Adrenal gland (tissue), 12 donors: ENCODE data around the gene NFIC. TPM values are rescaled to one million over a fixed set of nuclear protein-coding genes. Genes with fewer than 3 reads are reported as not detected.

ENCODE experiments used
- DNase-seq, 7 donors: peaks; one replicate each; pipeline ENCODE4 v3.0.0-alpha.2; 2019 to 2020
- H3K27ac ChIP-seq, 5 donors: fragments of 200-600 bp; sonication (generic) in 4 of 5; 1 replicate in 3 of 5; 2 replicates in 2 of 5; pipeline versions ENCODE4 v1.5.1 to v1.8.0; 2016 to 2020; ENCODE audit warnings: mild to moderate bottlenecking in 1 of 5
- H3K27me3 ChIP-seq: fragments of 200-600 bp; 2 replicates; pipeline ENCODE4 v1.8.0; 2021
- H3K36me3 ChIP-seq, 2 donors: fragments of 200-600 bp; replicated peaks in 1 of 2; 1 replicate in 1 of 2; 2 replicates in 1 of 2; pipeline versions ENCODE4 v1.5.1 to v1.8.0; 2018 to 2022
- H3K4me1 ChIP-seq, 2 donors: fragments of 200-600 bp; replicated peaks in 1 of 2; 1 replicate in 1 of 2; 2 replicates in 1 of 2; pipeline versions ENCODE4 v1.5.1 to v1.8.0; 2018 to 2021
- H3K4me3 ChIP-seq, 4 donors: fragments of 200-600 bp; sonication (generic) in 3 of 4; one replicate each; pipeline ENCODE4 v1.5.1; 2016 to 2018
- H3K9me3 ChIP-seq, 3 donors: fragments of 200-600 bp; sonication (generic) in 1 of 3; replicated peaks in 1 of 3; 1 replicate in 2 of 3; 2 replicates in 1 of 3; pipeline versions ENCODE4 v1.5.1 to v1.8.0; 2016 to 2021
- POLR2A ChIP-seq, 2 donors: fragments of 450-650 bp; IDR thresholded peaks; one replicate each; pipeline ENCODE4 v1.6.1; 2017; ENCODE audit warnings: antibody characterized with exemption in 2 of 2, mild to moderate bottlenecking in 2 of 2, moderate library complexity in 1 of 2
- WGBS, 4 donors: extraction: QIAGEN DNeasy Blood & Tissue Kit in 2 of 4; methylation state at CpG; one replicate each; pipeline versions ENCODE4 v1.1.5 to v1.1.7; 2013 to 2017; 5-methylcytosine and 5-hydroxymethylcytosine counted together
- intact Hi-C, 2 donors: fragments of 100-400 bp; cut with DNase I; formaldehyde crosslinking; loops; one replicate each; pipeline versions ENCODE4 v1.14.1 to v1.15.0; 2022 to 2023
- polyA plus RNA-seq, 3 donors: library from polyadenylated mRNA; stranded (reverse); fragments of 200-250 nt in 2 of 3; fragments of 350-450 nt in 1 of 3; fragmentation: Illumina TruSeq in 1 of 3; extraction: RNeasy Lipid Tissue Mini Kit (QIAGEN cat#74804) in 1 of 3; gene quantifications; one replicate each; pipeline ENCODE4 v1.2.3, GENCODE V29; 2013 to 2014
- total RNA-seq, 9 donors: library from RNA; depleted of rRNA in 4 of 9; stranded (reverse); fragments of >200 nt in 4 of 9; fragments of 120-200 nt in 1 of 9; fragmentation: NEBNext Ultra II Directional in 1 of 9; extraction: Animal tissue kit (Norgen Biotek cat#: 25700) in 1 of 9; gene quantifications; one replicate each; pipeline versions ENCODE4 v1.1.0 to v1.2.4, GENCODE V29; 2013 to 2023
- TF ChIP-seq, protein P1 (sequence below), 6 experiments: fragments of 450-650 bp in 4 of 6; fragments of 200-600 bp in 2 of 6; sonication (generic) in 1 of 6; IDR thresholded peaks; 1 replicate in 5 of 6; 2 replicates in 1 of 6; pipeline versions ENCODE4 v1.5.1 to v1.8.0; 2016 to 2021; ENCODE audit warnings: antibody characterized with exemption in 6 of 6, mild to moderate bottlenecking in 2 of 6, moderate library complexity in 1 of 6
- donor health status: healthy with polysubstance abuse.
- donor health status: Bipolar disorder and iron deficiency.
- donor health status: DM: yes; HTN: yes; CAD: no.
- donor health status: DM: no; HTN: no; CAD: no.
- donor health status: DM: no; HTN: no; CAD: no.
- donor health status: DM: yes; HTN: yes; CAD: no.

The NFIC gene
- total and polyA plus RNA-seq, 12 donors = 3.5 to 329 (median 171) TPM

DNA sequence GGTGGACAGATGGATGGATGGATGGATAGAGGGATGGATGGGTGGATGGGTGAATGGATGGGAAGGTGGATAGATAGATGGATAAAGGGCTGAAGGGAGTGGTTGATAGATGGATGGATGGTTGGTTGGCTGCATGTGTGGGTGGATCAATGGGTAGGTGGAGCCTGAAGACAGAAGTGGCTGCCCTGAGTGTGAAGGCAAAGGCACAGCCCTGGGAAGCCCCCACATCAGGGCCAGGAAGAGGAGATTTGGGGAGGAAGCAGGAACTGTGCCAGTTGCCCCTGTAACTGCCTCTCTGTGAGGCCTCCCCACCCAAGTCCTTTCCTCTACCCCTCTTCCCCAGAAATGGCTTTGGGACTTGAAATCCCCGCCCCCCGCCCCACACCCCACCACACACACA lies 43.4 kb upstream of the NFIC start:
- no peak for DNase-seq
- H3K27ac ChIP-seq = no peak overlapping the region
- WGBS, 4 donors = 44 to 53% methylated on average over 2 of the region's 2 CpGs; no CpG with 5 or more reads in 2 of the 4 donors
- H3K27me3 ChIP-seq = no peaks in the 10 kb centered on the region
- no peak overlapping the region for H3K4me3 ChIP-seq
- no peaks in the 10 kb centered on the region for H3K4me1 ChIP-seq
- intact Hi-C loops = loop anchor here (2.0 to 5.0 kb wide), 2 partner anchors 149 to 152 kb away; no protein-coding TSS in a partner anchor
- no peaks in the 10 kb centered on the region for H3K36me3 ChIP-seq
- TF ChIP-seq, protein P1, sequence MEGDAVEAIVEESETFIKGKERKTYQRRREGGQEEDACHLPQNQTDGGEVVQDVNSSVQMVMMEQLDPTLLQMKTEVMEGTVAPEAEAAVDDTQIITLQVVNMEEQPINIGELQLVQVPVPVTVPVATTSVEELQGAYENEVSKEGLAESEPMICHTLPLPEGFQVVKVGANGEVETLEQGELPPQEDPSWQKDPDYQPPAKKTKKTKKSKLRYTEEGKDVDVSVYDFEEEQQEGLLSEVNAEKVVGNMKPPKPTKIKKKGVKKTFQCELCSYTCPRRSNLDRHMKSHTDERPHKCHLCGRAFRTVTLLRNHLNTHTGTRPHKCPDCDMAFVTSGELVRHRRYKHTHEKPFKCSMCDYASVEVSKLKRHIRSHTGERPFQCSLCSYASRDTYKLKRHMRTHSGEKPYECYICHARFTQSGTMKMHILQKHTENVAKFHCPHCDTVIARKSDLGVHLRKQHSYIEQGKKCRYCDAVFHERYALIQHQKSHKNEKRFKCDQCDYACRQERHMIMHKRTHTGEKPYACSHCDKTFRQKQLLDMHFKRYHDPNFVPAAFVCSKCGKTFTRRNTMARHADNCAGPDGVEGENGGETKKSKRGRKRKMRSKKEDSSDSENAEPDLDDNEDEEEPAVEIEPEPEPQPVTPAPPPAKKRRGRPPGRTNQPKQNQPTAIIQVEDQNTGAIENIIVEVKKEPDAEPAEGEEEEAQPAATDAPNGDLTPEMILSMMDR (IDR thresholded peaks at IDR 0.05) = no peak
- TF ChIP-seq POLR2A (IDR thresholded peaks at IDR 0.05) = no peak
- no peaks in the 10 kb centered on the region for H3K9me3 ChIP-seq

DNA sequence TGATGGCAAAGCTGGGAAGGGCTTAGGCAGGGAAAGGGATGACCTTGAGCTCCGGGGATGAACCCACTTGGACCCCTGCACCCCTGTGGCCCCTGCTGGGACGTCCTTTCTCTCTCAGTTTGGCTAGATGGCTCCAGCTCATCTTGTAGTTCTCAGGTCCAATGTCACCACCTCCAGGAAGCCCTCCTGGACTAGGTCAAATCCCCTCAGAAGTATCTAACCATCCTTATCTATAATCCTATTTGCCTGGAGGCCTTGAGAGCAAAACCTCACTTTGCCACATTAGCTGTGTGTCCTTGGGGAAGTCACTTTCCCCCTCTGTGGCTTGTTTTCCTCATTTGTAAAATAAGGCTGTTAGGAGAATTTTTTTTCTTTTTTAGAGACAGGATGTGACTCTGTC lies 42.7 kb upstream of the NFIC start:
- H3K27me3 ChIP-seq = no peaks in the 10 kb centered on the region
- H3K36me3 ChIP-seq = no peaks in the 10 kb centered on the region
- H3K27ac ChIP-seq = no peak overlapping the region
- no peaks in the 10 kb centered on the region for H3K4me1 ChIP-seq
- TF ChIP-seq POLR2A (IDR thresholded peaks at IDR 0.05) = no peak
- TF ChIP-seq, protein P1 (IDR thresholded peaks at IDR 0.05) = no peak
- WGBS, 4 donors = 27 to 32% (median 32%) methylated on average over 2 of the region's 2 CpGs; no CpG with 5 or more reads in 1 of the 4 donors
- intact Hi-C loops = loop anchor here (2.0 to 5.0 kb wide), 2 partner anchors 149 to 151 kb away; no protein-coding TSS in a partner anchor
- no peaks in the 10 kb centered on the region for H3K9me3 ChIP-seq
- DNase-seq = no peak
- H3K4me3 ChIP-seq = no peak overlapping the region

DNA sequence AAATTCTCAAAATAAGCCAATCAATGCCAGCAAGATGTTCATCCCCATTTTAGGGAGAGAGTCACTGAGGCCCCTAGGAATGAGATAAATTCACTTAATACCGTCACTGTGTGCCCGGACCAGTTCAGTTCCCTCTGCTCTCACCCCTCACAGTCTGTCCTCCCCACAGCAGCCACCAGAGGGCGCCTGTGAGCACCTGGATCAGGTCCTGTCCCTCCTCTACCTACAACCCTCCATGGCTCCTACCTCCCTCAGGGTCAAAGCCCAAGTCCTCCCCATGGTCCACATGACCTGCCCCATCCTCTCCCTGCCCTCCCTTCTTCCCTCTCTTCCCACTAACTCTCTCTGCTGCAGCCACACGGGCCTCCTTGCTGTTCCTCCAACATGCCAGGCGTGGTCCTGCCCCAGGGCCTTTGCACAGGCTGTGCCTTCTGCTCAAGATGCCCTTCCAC lies 42.0 kb upstream of the NFIC start:
- Histone ChIP-seq H3K36me3 (no peaks in the 10 kb centered on the region), H3K27me3 (no peaks in the 10 kb centered on the region), H3K4me1 (no peaks in the 10 kb centered on the region), H3K4me3 (no peak overlapping the region), H3K27ac (no peak overlapping the region), H3K9me3 (no peaks in the 10 kb centered on the region)
- intact Hi-C loops = loop anchor here in 1 of 2 donors (5.0 kb wide), 1 partner anchor 148 kb away; no protein-coding TSS in a partner anchor
- peak; percentile 50 to 85 (median 67) for DNase-seq
- TF ChIP-seq, protein P1 (IDR thresholded peaks at IDR 0.05) = peak; percentile 55 to 78 (median 67)
- no peak for TF ChIP-seq POLR2A (IDR thresholded peaks at IDR 0.05)
- whole genome bisulfite sequencing, 4 donors = 37 to 45% (median 40%) methylated on average over 5 of the region's 5 CpGs

DNA sequence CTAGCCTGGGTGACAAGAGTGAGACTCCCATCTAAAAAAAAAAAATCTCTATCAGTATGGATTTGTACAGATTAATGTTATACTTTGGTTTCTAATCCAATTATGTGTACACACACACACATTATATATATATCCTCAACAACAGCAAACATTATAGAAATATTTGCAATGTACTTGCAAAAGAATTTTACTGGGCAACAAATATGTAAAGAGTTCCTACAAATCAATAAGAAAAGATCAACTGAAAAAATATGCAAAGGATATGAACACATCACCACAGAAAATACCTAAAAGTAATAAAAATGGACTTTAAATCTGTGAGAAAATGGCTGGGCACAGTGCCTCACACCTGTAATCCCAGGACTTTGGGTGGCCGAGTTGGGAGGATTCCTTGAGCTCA lies 40.9 kb upstream of the NFIC start:
- DNase-seq = no peak
- intact Hi-C loops = no loop called here
- 81 to 93% (median 89%) methylated on average over 1 of the region's 1 CpG for WGBS, 4 donors

More for the DNA sequence above, 40.9 kb upstream of the NFIC start:
- Histone ChIP-seq H3K9me3 (no peaks in the 10 kb centered on the region), H3K4me1 (no peaks in the 10 kb centered on the region), H3K27me3 (no peaks in the 10 kb centered on the region), H3K27ac (no peak overlapping the region), H3K36me3 (no peaks in the 10 kb centered on the region), H3K4me3 (no peak overlapping the region)
- TF ChIP-seq POLR2A (IDR thresholded peaks at IDR 0.05) = no peak
- TF ChIP-seq, protein P1 (IDR thresholded peaks at IDR 0.05) = no peak
